GM19468 (cell line): ENCODE data around the gene RGS1.
A peak's percentile ranks its signal among the peaks of the same experiment; 100 is the strongest.

ENCODE experiments used
- ATAC-seq: cut with Tn5 transposase; IDR thresholded peaks from one replicate; pipeline ENCODE4 v1.9.1; 2021; ENCODE audit warnings: mild to moderate bottlenecking, moderate library complexity, moderate number of reproducible peaks; ENCODE audit not compliant: unreplicated experiment; ENCODE audit errors: extremely low read depth

Gene RGS1

GRCh38 chr1:192609110-192610079 lies 33.8 kb downstream of the RGS1 start:
- peak; percentile 99 for ATAC-seq

- ATAC-seq = no peak
Measured at GRCh38 chr1:192610112-192610889, 34.7 kb downstream of the RGS1 start.

- no peak for ATAC-seq
Measured at GRCh38 chr1:192615055-192615454, 39.5 kb downstream of the RGS1 start.

GRCh38 chr1:192620071-192620635 lies 44.6 kb downstream of the RGS1 start:
- no peak for ATAC-seq

GRCh38 chr1:192626366-192627179 lies 51.0 kb downstream of the RGS1 start:
- ATAC-seq = peak; percentile 82

- no peak for ATAC-seq
Measured at GRCh38 chr1:192627901-192628300, 52.3 kb downstream of the RGS1 start.

- no peak for ATAC-seq
Measured at GRCh38 chr1:192628396-192629057, 53.0 kb downstream of the RGS1 start.

GRCh38 chr1:192629612-192630011 lies 54.0 kb downstream of the RGS1 start:
- ATAC-seq = no peak
